Fibroblast of skin of back (primary cell): Measurements from ENCODE around the gene CMTM5.
"Not testable (repeated sequence)": the region's sequence is repeated elsewhere in the genome, so short reads cannot be mapped to it uniquely, and the experiment has no call there.

ENCODE experiments used
- DNase-seq: peaks from one replicate; pipeline ENCODE4 v3.0.0-alpha.2; 2013

The CMTM5 gene

DNA sequence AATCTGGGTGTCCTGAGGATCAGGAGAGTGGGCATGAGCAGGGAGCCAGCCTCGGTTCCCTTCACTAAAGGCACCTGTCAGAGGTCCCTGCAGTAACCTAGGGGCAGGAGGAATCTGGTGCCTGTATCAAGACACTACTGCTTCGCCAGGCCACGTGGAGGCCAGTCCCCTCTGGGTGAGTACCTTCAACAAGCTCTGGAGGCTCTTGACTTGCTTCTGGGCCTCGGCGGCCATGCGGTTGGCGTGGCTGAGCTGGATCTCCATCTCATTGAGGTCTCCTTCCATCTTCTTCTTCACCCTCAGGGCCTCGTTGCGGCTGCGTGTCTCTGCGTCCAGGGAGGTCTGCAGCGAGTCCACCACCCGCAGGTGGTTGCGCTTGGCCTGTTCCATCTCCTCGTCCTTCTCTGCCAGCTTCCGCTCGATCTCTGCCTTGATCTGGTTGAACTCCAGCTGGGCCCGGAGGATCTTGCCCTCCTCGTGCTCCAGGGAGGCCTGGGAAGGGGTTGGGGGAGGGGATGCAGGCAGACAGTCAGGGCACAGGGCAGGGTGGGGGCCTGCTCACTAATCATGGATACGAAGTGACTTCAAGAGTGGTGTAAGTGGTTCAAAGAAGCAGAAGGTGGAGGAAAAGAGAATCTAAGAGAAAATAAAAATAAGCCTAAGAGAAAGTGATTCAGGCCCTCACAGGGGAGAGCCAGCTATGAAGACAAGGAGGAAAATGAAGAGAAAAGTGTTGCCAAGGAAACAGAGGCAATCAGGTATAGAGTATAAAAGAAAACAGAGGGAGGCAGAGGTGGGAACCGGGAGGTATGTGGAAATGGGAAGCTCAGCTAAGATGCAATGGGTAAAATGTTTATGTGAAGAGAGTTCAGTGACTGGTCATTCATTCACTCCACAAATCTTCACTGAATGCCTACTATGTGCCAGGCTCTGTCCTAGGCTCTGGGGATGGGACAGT lies 39.3 kb downstream of the CMTM5 start:
- no peak for DNase-seq

DNA sequence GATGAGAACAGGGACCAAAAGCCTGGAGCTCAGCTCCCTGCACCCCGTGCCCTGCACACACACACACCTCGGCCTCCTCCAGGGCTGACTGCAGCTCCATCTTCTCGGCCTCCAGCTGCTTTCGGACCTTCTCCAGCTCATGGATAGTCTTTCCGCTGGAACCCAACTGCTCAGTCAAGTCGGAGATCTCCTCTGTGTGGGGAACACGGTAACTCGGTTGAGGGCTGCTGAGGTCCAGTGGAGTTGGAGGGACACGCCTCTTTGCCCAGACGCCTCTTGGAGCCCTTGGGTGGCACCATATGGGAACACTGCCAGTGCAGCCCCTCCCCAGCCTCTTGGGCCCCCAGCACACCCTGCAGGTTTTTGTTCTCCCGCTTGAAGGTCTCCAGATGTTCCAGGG lies 40.0 kb downstream of the CMTM5 start:
- no peak for DNase-seq

DNA sequence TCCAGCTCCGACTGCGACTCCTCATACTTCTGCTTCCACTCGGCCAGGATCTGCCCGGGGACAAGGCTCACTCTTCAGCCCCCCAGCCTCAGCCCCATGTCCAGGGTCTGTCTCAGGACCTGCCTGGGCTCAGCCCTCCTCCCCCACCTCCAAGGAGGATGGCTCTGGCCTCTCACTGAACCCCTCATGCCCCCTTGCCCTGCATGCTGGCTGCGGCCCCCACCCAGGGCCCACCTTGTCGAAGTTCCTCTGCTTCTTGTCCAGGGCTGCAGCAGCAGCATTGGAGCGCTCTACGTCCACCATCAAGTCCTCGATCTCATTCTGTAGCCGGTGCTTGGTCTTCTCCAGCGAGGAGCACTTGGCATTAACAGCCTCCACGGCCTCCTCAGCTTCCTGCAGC lies 40.4 kb downstream of the CMTM5 start:
- not testable (repeated sequence) for DNase-seq

- no peak for DNase-seq
Observed at GRCh38 chr14:23418021-23418420, 41.2 kb downstream of the CMTM5 start.

- not testable (repeated sequence) for DNase-seq
Observed at GRCh38 chr14:23419646-23420045, 42.8 kb downstream of the CMTM5 start.

DNA sequence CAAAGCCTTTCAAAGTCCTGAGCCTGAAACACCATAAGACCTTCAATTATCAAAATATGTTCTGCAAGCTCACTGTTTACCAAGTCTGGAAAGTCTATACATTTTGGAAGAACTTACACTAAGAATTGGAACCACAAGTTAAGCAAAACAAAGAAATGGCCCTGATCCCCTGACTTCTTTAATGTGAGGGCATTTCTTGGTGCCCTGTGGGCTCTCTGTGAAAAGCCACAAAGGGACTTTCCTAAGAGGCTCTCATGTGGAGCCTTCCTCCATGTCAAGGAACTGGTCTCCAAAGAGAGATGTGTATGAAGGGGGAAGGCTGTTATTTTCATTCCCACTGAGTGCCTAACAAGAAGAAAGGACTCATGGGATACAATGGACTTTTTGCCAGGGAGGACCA lies 44.7 kb downstream of the CMTM5 start:
- no peak for DNase-seq

DNA sequence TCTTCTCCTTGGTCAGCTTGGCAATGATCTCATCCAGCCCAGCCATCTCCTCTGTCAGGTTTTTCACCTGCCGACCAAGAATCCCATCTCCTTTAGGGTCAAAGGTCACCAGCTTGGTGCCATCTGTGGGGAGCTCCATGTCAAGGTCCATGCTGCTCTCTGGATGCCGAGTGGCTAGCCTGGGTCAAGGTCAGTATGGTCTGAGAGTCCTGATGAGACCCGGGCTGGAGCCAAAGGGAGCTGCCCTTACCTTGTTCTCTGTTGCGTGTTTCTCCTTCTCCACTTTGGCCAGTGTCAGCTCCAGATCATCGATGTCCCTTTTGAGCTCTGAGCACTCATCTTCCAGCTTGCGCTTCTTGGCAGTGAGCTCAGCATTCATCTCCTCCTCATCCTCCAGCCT lies 46.8 kb downstream of the CMTM5 start:
- no peak for DNase-seq

DNA sequence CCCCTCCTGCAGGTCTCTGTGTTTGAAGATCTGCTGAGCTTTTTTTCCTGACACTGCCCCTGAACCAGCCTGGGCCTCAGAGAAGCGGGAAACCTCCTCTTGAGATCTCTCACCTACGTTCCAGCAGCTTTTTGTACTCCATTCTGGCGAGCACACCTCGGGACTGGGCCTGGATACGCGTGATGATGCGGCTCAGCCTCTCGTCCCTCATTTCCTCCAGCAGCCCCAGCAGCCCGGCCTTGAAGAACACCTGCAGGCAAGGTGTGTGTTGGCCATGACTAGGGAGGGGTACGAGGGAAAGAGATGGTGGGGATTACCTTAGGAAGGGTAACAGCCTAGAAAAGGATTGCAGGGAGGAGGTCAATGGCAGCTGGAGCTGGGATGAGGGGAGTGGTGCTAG lies 48.3 kb downstream of the CMTM5 start:
- DNase-seq, result no peak

- DNase-seq, result not testable (repeated sequence)
Observed at GRCh38 chr14:23425798-23426197, 49.0 kb downstream of the CMTM5 start.

GRCh38 chr14:23428686-23429495 lies 52.0 kb downstream of the CMTM5 start:
- no peak for DNase-seq
